Testis (tissue), 2 donors: ENCODE measurements around the gene IQSEC3.
"Not testable (repeated sequence)": the region's sequence is repeated elsewhere in the genome, so short reads cannot be mapped to it uniquely, and the experiment has no call there.

ENCODE experiments used
- CTCF ChIP-seq, 3 experiments: fragments of 450-650 bp in 2 of 3; fragments of 200-600 bp in 1 of 3; sonication (generic) in 1 of 3; IDR thresholded peaks; one replicate each; pipeline ENCODE4 v1.5.1; 2016 to 2019; ENCODE audit warnings: antibody characterized with exemption in 3 of 3, mild to moderate bottlenecking in 2 of 3, moderate library complexity in 1 of 3
- POLR2A ChIP-seq: fragments of 450-650 bp; IDR thresholded peaks from one replicate; pipeline ENCODE4 v1.6.1; 2017; ENCODE audit warnings: antibody characterized with exemption, mild to moderate bottlenecking, moderate library complexity

- TF ChIP-seq CTCF (IDR thresholded peaks at IDR 0.05); POLR2A: not testable (repeated sequence)
Measured at GRCh38 chr12:39555-40265, 26.9 kb upstream of the IQSEC3 start.
